IMR-90 (cell line): ENCODE data around the gene ST8SIA4. TPM values are rescaled to one million over a fixed set of nuclear protein-coding genes. Genes with fewer than 3 reads are reported as not detected.

Experiments used
- ATAC-seq: fragments of 200-7000 bp; cut with Tn5 transposase; 2 replicates; pipeline ENCODE4 v1.9.1; 2020; ENCODE audit warnings: low read depth, mild to moderate bottlenecking, moderate library complexity
- BruUV-seq: library from RNA; stranded (reverse); fragments of 400-500 nt; replicated peaks from 2 replicates; lab custom pipeline; 2021; lab: Mats Ljungman, UMichigan
- CTCF ChIA-PET: fragments of 300-600 bp; formaldehyde crosslinking; extraction: SDS; loops from one replicate; lab custom pipeline; 2021; ENCODE audit warnings: antibody characterized with exemption; lab: Yijun Ruan, JAX
- POLR2A ChIA-PET: fragments of 300-600 bp; sonication (Branson Sonifier 250); formaldehyde crosslinking; loops from one replicate; lab custom pipeline; 2022; ENCODE audit warnings: antibody characterized with exemption; ENCODE audit not compliant: unreplicated experiment; lab: Charles Lee
- DNase-seq: peaks from one replicate; pipeline ENCODE4 v3.0.0; 2013
- H2AFZ ChIP-seq: replicated peaks from 2 replicates; pipeline ENCODE3; 2013; ENCODE audit warnings: low read length, mild to moderate bottlenecking; ENCODE audit not compliant: poor library complexity
- H2AK5ac ChIP-seq: 2 replicates; pipeline ENCODE4 v1.6.1; 2013; ENCODE audit warnings: low read depth, low read length, inconsistent platforms
- H2AK9ac ChIP-seq: replicated peaks from 2 replicates; pipeline ENCODE3; 2013; ENCODE audit warnings: mild to moderate bottlenecking, low read depth, low read length, moderate library complexity; ENCODE audit not compliant: poor library complexity
- H2BK120ac ChIP-seq: 2 replicates; pipeline ENCODE4 v1.6.1; 2013; ENCODE audit warnings: low read depth, low read length, inconsistent platforms
- H2BK15ac ChIP-seq: 3 replicates; pipeline ENCODE4 v1.6.1; 2013; ENCODE audit warnings: low read depth, low read length, inconsistent platforms
- H2BK20ac ChIP-seq: 2 replicates; pipeline ENCODE4 v1.6.1; 2013; ENCODE audit warnings: low read depth, mild to moderate bottlenecking, inconsistent platforms, low read length, moderate library complexity
- H2BK5ac ChIP-seq: 2 replicates; pipeline ENCODE4 v1.6.1; 2013; ENCODE audit warnings: mild to moderate bottlenecking, low read depth, low read length, inconsistent platforms; ENCODE audit not compliant: poor library complexity, severe bottlenecking
- H3K14ac ChIP-seq: replicated peaks from 2 replicates; pipeline ENCODE4 v1.6.1; 2013; ENCODE audit warnings: low read depth, low read length, inconsistent platforms
- H3K18ac ChIP-seq: 2 replicates; pipeline ENCODE4 v1.6.1; 2013; ENCODE audit warnings: low read depth, low read length, control low read depth
- H3K23ac ChIP-seq: 2 replicates; pipeline ENCODE4 v1.6.1; 2013; ENCODE audit warnings: low read depth, low read length, inconsistent platforms
- H3K27ac ChIP-seq: 2 replicates; pipeline ENCODE4 v1.5.1; 2013; ENCODE audit warnings: mild to moderate bottlenecking, control low read depth, low read length; ENCODE audit not compliant: insufficient read depth
- H3K27me3 ChIP-seq: 2 replicates; pipeline ENCODE4 v1.6.1; 2013; ENCODE audit warnings: low read length; ENCODE audit not compliant: control insufficient read depth, insufficient read depth
- H3K36me3 ChIP-seq: 2 replicates; pipeline ENCODE4 v1.6.1; 2013; ENCODE audit warnings: low read length, mixed read lengths; ENCODE audit not compliant: control insufficient read depth, insufficient read depth
- H3K4ac ChIP-seq: 2 replicates; pipeline ENCODE4 v1.6.1; 2013; ENCODE audit warnings: low read depth, low read length, inconsistent platforms
- H3K4me1 ChIP-seq: 2 replicates; pipeline ENCODE4 v1.6.1; 2013; ENCODE audit warnings: low read length, mixed read lengths; ENCODE audit not compliant: control insufficient read depth, insufficient read depth
- H3K4me2 ChIP-seq: 2 replicates; pipeline ENCODE4 v1.6.1; 2013; ENCODE audit warnings: low read depth, mild to moderate bottlenecking, control low read depth, low read length, moderate library complexity
- H3K4me3 ChIP-seq: 2 replicates; pipeline ENCODE4 v1.5.1; 2013; ENCODE audit warnings: low read depth, mild to moderate bottlenecking, control low read depth, low read length, moderate library complexity; ENCODE audit not compliant: insufficient read depth
- H3K56ac ChIP-seq: 2 replicates; pipeline ENCODE4 v1.6.1; 2013; ENCODE audit warnings: low read length, inconsistent platforms; ENCODE audit not compliant: insufficient read depth; ENCODE audit errors: extremely low read depth
- H3K79me1 ChIP-seq, 2 experiments: 2 replicates each; pipeline ENCODE4 v1.6.1; 2013; ENCODE audit warnings: low read length in 2 of 2, inconsistent platforms in 1 of 2, low read depth in 1 of 2
- H3K9ac ChIP-seq: 2 replicates; pipeline ENCODE4 v1.6.1; 2013; ENCODE audit warnings: low read depth, low read length, control low read depth
- H3K9me1 ChIP-seq: 2 replicates; pipeline ENCODE4 v1.6.1; 2013; ENCODE audit warnings: low read length, inconsistent platforms; ENCODE audit not compliant: insufficient read depth
- H3K9me3 ChIP-seq: 2 replicates; pipeline ENCODE4 v1.6.1; 2013; ENCODE audit warnings: low read length; ENCODE audit not compliant: control insufficient read depth, insufficient read depth
- H4K20me1 ChIP-seq: 2 replicates; pipeline ENCODE4 v1.6.1; 2013; ENCODE audit warnings: low read length, inconsistent platforms; ENCODE audit not compliant: insufficient read depth
- H4K5ac ChIP-seq: 2 replicates; pipeline ENCODE4 v1.6.1; 2013; ENCODE audit warnings: mild to moderate bottlenecking, low read depth, low read length, control low read depth
- H4K8ac ChIP-seq, 2 experiments: 2 replicates each; pipeline ENCODE4 v1.6.1; 2013; ENCODE audit warnings: low read depth in 2 of 2, low read length in 2 of 2, control low read depth in 1 of 2, inconsistent platforms in 1 of 2
- H4K91ac ChIP-seq: 2 replicates; pipeline ENCODE4 v1.6.1; 2013; ENCODE audit warnings: low read depth, low read length, inconsistent platforms; ENCODE audit not compliant: insufficient read depth
- CEBPB ChIP-seq: IDR thresholded peaks from 2 replicates; pipeline ENCODE4 v1.6.1; 2012; ENCODE audit warnings: low read depth, low read length, improper control_type of control experiment
- MAZ ChIP-seq: IDR thresholded peaks from 2 replicates; pipeline ENCODE4 v1.6.1; 2012; ENCODE audit warnings: low read depth, mild to moderate bottlenecking, low read length, improper control_type of control experiment, moderate library complexity, borderline replicate concordance
- MXI1 ChIP-seq: IDR thresholded peaks from 2 replicates; pipeline ENCODE4 v1.6.1; 2012; ENCODE audit warnings: low read depth, mild to moderate bottlenecking, low read length, moderate library complexity, borderline replicate concordance
- RAD21 ChIP-seq: IDR thresholded peaks from 2 replicates; pipeline ENCODE4 v1.6.1; 2012; ENCODE audit warnings: low read length, improper control_type of control experiment
- RFX5 ChIP-seq: IDR thresholded peaks from 2 replicates; pipeline ENCODE4 v1.8.0; 2012; ENCODE audit warnings: low read depth, mild to moderate bottlenecking, low read length, moderate library complexity
- SMC3 ChIP-seq: fragments of 150-350 bp; IDR thresholded peaks from 2 replicates; pipeline ENCODE4 v1.6.1; 2016; ENCODE audit warnings: low read depth, mild to moderate bottlenecking, antibody characterized with exemption, low read length, moderate library complexity
- WGBS, 2 experiments: methylation state at CpG; one replicate each; pipeline versions ENCODE4 v1.1.5 to v1.1.7; 2013; ENCODE audit warnings: missing lambda C conversion rate in 2 of 2; ENCODE audit not compliant: insufficient read length in 1 of 2; ENCODE audit errors: extremely low coverage in 2 of 2; 5-methylcytosine and 5-hydroxymethylcytosine counted together
- dilution Hi-C: fragments of 300-500 bp; cut with HindIII; formaldehyde crosslinking; loops from one replicate; pipeline ENCODE4 v1.14.3; 2018; ENCODE audit warnings: low sequenced_read_pairs; ENCODE audit not compliant: unreplicated experiment
- in situ Hi-C: fragments of 300-500 bp; cut with MboI; formaldehyde crosslinking; loops from 3 replicates; pipeline ENCODE4 v1.14.3; 2019; ENCODE audit warnings: low sequenced_read_pairs, inconsistent platforms, mixed read lengths
- intact Hi-C: fragments of 100-400 bp; cut with micrococcal nuclease; formaldehyde crosslinking; loops from 2 replicates; pipeline ENCODE4 v1.10.0; 2022
- polyA plus RNA-seq, 3 experiments: library from polyadenylated mRNA; depleted of rRNA; stranded (reverse); fragments of >200 nt; gene quantifications; 2 replicates each; pipeline ENCODE4 v1.2.3, GENCODE V29; 2012; ENCODE audit warnings: low replicate concordance in 1 of 3
- total RNA-seq: library from RNA; depleted of rRNA; stranded (reverse); fragments of >200 nt; gene quantifications from 2 replicates; pipeline ENCODE4 v1.2.3, GENCODE V29; 2012
- TF ChIP-seq, protein P1 (sequence below): conservative IDR thresholded peaks from 2 replicates; pipeline ENCODE4 v1.5.1; 2012; ENCODE audit warnings: mild to moderate bottlenecking, low read depth, low read length, improper control_type of control experiment

Gene ST8SIA4
- total and polyA plus RNA-seq, 2 of the 4 experiments (the other 2 are of a cell fraction) = 0.02 to 0.18 TPM

DNA sequence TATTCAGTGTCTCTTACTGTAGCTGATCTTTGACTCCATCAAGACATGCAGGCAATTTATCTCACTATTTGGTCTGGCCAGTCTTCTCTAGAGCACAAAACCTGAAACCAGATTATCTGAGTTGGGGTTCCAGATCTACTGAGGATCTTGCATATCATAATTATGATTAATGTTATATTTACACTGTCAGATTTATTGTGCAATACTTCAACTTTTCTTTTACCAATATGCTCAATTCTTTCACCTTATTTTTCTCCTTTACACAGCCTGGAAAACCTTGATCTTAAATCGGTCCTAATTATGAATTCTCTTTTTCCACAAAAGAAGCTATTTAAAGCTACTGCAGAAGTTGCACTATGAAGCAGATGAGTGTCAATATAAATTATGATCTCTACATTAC lies 140.1 kb downstream of the ST8SIA4 start:
- Histone ChIP-seq H3K9ac (no peak overlapping the region), H3K56ac (no peak overlapping the region), H2BK20ac (no peak overlapping the region), H3K27ac (no peak overlapping the region), H3K79me1 (no peaks in the 10 kb centered on the region), H2BK15ac (no peak overlapping the region), H2AK5ac (no peak overlapping the region), H3K4me1 (no peaks in the 10 kb centered on the region; the same call in 1 of the 2 replicates), H3K27me3 (no peaks in the 10 kb centered on the region), H3K36me3 (no peaks in the 10 kb centered on the region), H2AK9ac (no peak overlapping the region), H3K23ac (no peak overlapping the region), H3K4me2 (no peak overlapping the region), H3K14ac (no peak overlapping the region), H3K18ac (no peak overlapping the region), H3K4ac (no peak overlapping the region), H2BK120ac (no peak overlapping the region), H2AFZ (no peak overlapping the region), H4K20me1 (no peaks in the 10 kb centered on the region), H3K4me3 (no peak overlapping the region), H3K9me1 (no peaks in the 10 kb centered on the region), H2BK5ac (no peak overlapping the region), H3K9me3 (no peaks in the 10 kb centered on the region), H4K8ac (no peak overlapping the region), H4K5ac (no peak overlapping the region), H4K91ac (no peak overlapping the region)
- intact Hi-C loops = no loop called here
- ChIA-PET CTCF (no interaction called here), POLR2A (no interaction called here)
- TF ChIP-seq, protein P1, sequence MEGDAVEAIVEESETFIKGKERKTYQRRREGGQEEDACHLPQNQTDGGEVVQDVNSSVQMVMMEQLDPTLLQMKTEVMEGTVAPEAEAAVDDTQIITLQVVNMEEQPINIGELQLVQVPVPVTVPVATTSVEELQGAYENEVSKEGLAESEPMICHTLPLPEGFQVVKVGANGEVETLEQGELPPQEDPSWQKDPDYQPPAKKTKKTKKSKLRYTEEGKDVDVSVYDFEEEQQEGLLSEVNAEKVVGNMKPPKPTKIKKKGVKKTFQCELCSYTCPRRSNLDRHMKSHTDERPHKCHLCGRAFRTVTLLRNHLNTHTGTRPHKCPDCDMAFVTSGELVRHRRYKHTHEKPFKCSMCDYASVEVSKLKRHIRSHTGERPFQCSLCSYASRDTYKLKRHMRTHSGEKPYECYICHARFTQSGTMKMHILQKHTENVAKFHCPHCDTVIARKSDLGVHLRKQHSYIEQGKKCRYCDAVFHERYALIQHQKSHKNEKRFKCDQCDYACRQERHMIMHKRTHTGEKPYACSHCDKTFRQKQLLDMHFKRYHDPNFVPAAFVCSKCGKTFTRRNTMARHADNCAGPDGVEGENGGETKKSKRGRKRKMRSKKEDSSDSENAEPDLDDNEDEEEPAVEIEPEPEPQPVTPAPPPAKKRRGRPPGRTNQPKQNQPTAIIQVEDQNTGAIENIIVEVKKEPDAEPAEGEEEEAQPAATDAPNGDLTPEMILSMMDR = no peak
- peak; percentile 79 for TF ChIP-seq CEBPB
- TF ChIP-seq RAD21 = no peak
- no peak for TF ChIP-seq MAZ
- no peak for TF ChIP-seq RFX5
- TF ChIP-seq SMC3 = no peak
- TF ChIP-seq MXI1 = no peak
- BruUV-seq = no TSS peak
- in situ Hi-C loops = no loop called here
- ATAC-seq (no peak), DNase-seq (no peak)
- WGBS, 2 experiments = no CpG with 5 or more reads among the region's 1 CpG
- dilution Hi-C loops = no loop called here
